ENCODE data around the gene CCDC159.
"Not testable (repeated sequence)": the region's sequence is repeated elsewhere in the genome, so short reads cannot be mapped to it uniquely, and the experiment has no call there.

Gene CCDC159

DNA sequence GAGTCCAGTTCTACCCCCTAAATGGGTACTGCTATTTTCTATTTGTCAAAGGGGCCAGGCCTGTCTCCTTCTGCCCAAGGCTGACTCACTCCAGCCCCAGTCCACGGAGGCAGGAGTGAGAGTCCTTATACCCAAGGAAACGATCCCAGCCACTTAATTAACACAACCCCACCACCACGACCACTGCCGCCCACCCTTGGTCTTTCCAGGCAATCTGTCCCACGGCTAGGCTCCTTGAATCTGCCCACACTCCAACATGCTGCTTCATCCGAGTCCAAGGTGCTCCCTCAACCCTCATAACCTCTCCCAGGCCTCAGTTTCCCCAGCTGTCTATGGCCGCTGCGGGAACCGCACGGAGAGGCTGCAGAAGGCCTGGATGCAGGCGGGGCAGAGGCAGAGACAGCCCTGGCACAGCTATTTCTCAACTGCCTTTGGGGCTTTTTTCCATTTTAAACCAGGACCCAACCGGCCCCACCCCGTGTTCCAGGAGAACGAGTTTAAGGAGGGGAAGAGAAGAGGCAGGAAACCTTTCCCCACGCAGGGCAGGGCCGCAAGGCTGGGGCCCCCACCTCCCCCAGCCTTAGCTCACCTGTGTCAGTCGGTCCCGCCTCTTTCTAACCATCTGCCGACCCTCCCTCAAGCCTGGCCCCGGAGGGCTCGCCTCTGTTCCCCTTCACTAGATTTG, 7.6 kb upstream of the CCDC159 start:
- TF ChIP-seq EZH2phosphoT487 (IDR thresholded peaks at IDR 0.05; ENCODE audit: borderline replicate concordance): no peak
- H3K9me3 ChIP-seq (ENCODE audit: insufficient read depth, low read depth, low read length): no peaks in the 10 kb centered on the region
- no peaks in the 10 kb centered on the region for H4K20me1 ChIP-seq (ENCODE audit: insufficient read depth, low read length, poor library complexity, severe bottlenecking)
- H3K36me3 ChIP-seq (ENCODE audit: insufficient read depth, low read length): no peaks in the 10 kb centered on the region
- peaks cover 27% of the 10 kb centered on the region for H3K4me1 ChIP-seq (ENCODE audit: insufficient read depth, low read length, poor library complexity, severe bottlenecking)
- peak overlapping the region; percentile 82 for H3K4me3 ChIP-seq (ENCODE audit: low read length, poor library complexity, severe bottlenecking)
- 0 out of 2 replicates have a peak, but pooled peaks cover 3% of the 10 kb centered on the region for H3F3A ChIP-seq (ENCODE audit: low read depth)
- H2AFZ ChIP-seq (ENCODE audit: low read length): peak overlapping the region; percentile 75; the same call in 1 of the 2 replicates
- peak overlapping the region; percentile 83 for H3K4me2 ChIP-seq (ENCODE audit: low read depth, low read length, poor library complexity, severe bottlenecking)
- peaks cover 11% of the 10 kb centered on the region; the same call in 1 of the 2 replicates for H3K79me2 ChIP-seq (ENCODE audit: insufficient read depth, low read length)
- no peaks in the 10 kb centered on the region for H3K27me3 ChIP-seq (ENCODE audit: insufficient read depth, low read length, poor library complexity, severe bottlenecking)
- H3K9ac ChIP-seq (ENCODE audit: low read depth, low read length, poor library complexity, severe bottlenecking): peak overlapping the region; percentile 91
- H3K9me2 ChIP-seq (replicated peaks; ENCODE audit: low read depth, low read length): no peaks in the 10 kb centered on the region

DNA sequence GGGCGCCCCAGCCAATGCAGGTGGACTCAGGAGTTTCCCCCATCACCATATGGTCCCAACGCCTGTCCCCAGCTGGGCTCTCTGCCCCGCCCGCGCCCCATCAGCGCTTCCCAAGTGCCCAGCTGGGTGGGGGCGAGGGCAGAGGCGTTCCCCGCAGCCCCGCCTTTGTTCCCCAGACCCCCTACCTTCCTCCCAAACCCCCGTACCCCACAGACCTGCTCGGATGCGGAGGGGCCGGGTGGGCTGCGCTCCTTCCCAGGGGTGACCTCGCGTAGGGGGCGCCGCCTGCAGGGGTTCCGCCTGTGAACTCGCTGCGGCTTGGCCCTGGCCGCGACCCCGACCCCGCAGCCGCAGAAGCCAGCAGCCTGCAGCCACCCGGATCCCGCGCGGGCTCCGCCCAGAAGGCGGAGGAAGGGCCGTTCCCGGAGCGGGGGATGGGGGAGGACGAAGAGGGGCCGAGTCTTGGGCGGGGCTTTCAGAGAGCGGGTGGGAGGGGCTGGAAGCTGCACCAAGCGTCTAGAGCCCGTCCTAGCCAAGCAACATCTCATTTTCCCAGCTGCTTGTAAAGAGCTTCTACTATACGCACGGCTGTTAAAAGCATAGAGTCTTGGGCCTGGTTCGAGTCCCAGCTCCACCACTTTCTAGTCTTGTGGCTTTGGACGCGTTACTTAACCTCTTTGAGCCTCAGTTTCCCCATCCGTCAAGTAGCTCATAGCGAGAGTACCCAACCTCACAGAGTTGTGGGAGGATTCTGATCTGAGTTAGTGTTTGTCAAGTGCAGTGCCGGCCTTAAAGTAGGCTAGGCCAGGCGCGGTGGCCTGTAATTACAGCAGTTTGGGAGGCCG, 6.8 kb upstream of the CCDC159 start, which contains the start of gene RAB3D:
TSS of gene RAB3D (minus strand) at position 404 of the 845 bp plus-strand sequence. CDS start 2,258 bp downstream, outside the sequence.
- H3K9me2 ChIP-seq (replicated peaks; ENCODE audit: low read depth, low read length): no peaks in the 10 kb centered on the region
- H3K4me3 ChIP-seq (ENCODE audit: low read length, poor library complexity, severe bottlenecking): peak within 1 kb of the TSS; percentile 82
- no peaks in the 10 kb centered on the region for H3K27me3 ChIP-seq (ENCODE audit: insufficient read depth, low read length, poor library complexity, severe bottlenecking)
- peak within 1 kb of the TSS; percentile 83 for H3K4me2 ChIP-seq (ENCODE audit: low read depth, low read length, poor library complexity, severe bottlenecking)
- peaks cover 11% of the 10 kb centered on the region; the same call in 1 of the 2 replicates for H3K79me2 ChIP-seq (ENCODE audit: insufficient read depth, low read length)
- H4K20me1 ChIP-seq (ENCODE audit: insufficient read depth, low read length, poor library complexity, severe bottlenecking): no peaks in the 10 kb centered on the region
- H3K9me3 ChIP-seq (ENCODE audit: insufficient read depth, low read depth, low read length): no peaks in the 10 kb centered on the region
- peaks cover 7% of the 10 kb centered on the region for H3F3A ChIP-seq (ENCODE audit: low read depth)
- H3K36me3 ChIP-seq (ENCODE audit: insufficient read depth, low read length): no peaks in the 10 kb centered on the region
- TF ChIP-seq, protein P1, sequence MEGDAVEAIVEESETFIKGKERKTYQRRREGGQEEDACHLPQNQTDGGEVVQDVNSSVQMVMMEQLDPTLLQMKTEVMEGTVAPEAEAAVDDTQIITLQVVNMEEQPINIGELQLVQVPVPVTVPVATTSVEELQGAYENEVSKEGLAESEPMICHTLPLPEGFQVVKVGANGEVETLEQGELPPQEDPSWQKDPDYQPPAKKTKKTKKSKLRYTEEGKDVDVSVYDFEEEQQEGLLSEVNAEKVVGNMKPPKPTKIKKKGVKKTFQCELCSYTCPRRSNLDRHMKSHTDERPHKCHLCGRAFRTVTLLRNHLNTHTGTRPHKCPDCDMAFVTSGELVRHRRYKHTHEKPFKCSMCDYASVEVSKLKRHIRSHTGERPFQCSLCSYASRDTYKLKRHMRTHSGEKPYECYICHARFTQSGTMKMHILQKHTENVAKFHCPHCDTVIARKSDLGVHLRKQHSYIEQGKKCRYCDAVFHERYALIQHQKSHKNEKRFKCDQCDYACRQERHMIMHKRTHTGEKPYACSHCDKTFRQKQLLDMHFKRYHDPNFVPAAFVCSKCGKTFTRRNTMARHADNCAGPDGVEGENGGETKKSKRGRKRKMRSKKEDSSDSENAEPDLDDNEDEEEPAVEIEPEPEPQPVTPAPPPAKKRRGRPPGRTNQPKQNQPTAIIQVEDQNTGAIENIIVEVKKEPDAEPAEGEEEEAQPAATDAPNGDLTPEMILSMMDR (conservative IDR thresholded peaks at IDR 0.05; ENCODE audit: low read length): no peak
- TF ChIP-seq EZH2phosphoT487 (IDR thresholded peaks at IDR 0.05; ENCODE audit: borderline replicate concordance): no peak
- peaks cover 33% of the 10 kb centered on the region for H3K4me1 ChIP-seq (ENCODE audit: insufficient read depth, low read length, poor library complexity, severe bottlenecking)
- peak within 1 kb of the TSS; percentile 91 for H3K9ac ChIP-seq (ENCODE audit: low read depth, low read length, poor library complexity, severe bottlenecking)
- H2AFZ ChIP-seq (ENCODE audit: low read length): peak within 1 kb of the TSS; percentile 92

DNA sequence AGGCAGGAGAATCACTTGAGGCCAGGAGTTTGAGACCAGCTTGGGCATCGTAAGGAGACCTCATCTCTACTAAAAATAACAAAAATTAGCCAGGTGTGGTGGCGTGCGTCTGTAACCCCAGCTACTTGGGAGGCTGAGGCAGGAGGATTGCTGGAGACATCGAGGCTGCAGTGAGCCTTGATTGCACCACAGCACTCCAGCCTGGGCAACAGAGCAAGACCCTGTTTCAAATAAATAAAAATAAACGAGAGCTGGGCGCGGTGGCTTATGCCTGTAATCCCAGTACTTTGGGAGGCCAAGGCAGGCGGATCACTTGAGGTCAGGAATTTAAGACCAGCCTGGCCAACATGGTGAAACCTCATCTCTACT, 6.2 kb upstream of the CCDC159 start:
- not testable (repeated sequence) for H3K9me2 ChIP-seq (replicated peaks; ENCODE audit: low read depth, low read length); H3K9me3 ChIP-seq (ENCODE audit: insufficient read depth, low read depth, low read length); H3K36me3 ChIP-seq (ENCODE audit: insufficient read depth, low read length); H3F3A ChIP-seq (ENCODE audit: low read depth); H4K20me1 ChIP-seq (ENCODE audit: insufficient read depth, low read length, poor library complexity, severe bottlenecking); H3K27me3 ChIP-seq (ENCODE audit: insufficient read depth, low read length, poor library complexity, severe bottlenecking)
- H2AFZ ChIP-seq (ENCODE audit: low read length): peak overlapping the region; percentile 92
- H3K4me2 ChIP-seq (ENCODE audit: low read depth, low read length, poor library complexity, severe bottlenecking): peak overlapping the region; percentile 83
- H3K79me2 ChIP-seq (ENCODE audit: insufficient read depth, low read length): peaks cover 12% of the 10 kb centered on the region; the same call in 1 of the 2 replicates
- peak overlapping the region; percentile 82 for H3K4me3 ChIP-seq (ENCODE audit: low read length, poor library complexity, severe bottlenecking)
- H3K4me1 ChIP-seq (ENCODE audit: insufficient read depth, low read length, poor library complexity, severe bottlenecking): peaks cover 37% of the 10 kb centered on the region
- peak overlapping the region; percentile 91 for H3K9ac ChIP-seq (ENCODE audit: low read depth, low read length, poor library complexity, severe bottlenecking)

DNA sequence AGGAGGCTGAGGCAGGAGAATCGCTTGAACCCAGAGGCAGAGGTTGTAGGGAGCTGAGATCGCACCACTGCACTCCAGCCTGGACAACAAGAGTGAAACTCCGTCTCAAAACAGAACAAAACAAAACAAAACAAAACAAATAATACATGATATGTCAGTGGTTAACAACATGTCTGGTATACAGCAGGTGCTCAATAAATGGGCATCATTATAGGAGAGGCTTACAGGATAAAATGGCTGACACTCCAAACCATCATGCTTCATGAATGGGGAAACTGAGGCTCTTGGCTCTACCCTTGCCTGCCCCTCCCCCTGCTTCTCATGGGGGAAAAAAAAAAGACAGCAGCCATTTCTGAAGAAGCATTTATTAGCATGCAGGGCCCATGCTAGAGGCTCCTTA, 3.9 kb upstream of the CCDC159 start:
- Histone ChIP-seq H3K9me2 (replicated peaks; ENCODE audit: low read depth, low read length) (no peaks in the 10 kb centered on the region), H2AFZ (ENCODE audit: low read length) (no peak overlapping the region), H3K4me3 (ENCODE audit: low read length, poor library complexity, severe bottlenecking) (no peak overlapping the region), H3K9me3 (ENCODE audit: insufficient read depth, low read depth, low read length) (no peaks in the 10 kb centered on the region), H3K79me2 (ENCODE audit: insufficient read depth, low read length) (peaks cover 18% of the 10 kb centered on the region; the same call in 1 of the 2 replicates), H3K4me1 (ENCODE audit: insufficient read depth, low read length, poor library complexity, severe bottlenecking) (peaks cover 47% of the 10 kb centered on the region), H4K20me1 (ENCODE audit: insufficient read depth, low read length, poor library complexity, severe bottlenecking) (no peaks in the 10 kb centered on the region), H3K9ac (ENCODE audit: low read depth, low read length, poor library complexity, severe bottlenecking) (no peak overlapping the region), H3K4me2 (ENCODE audit: low read depth, low read length, poor library complexity, severe bottlenecking) (no peak overlapping the region), H3F3A (ENCODE audit: low read depth) (peaks cover 8% of the 10 kb centered on the region), H3K36me3 (ENCODE audit: insufficient read depth, low read length) (no peaks in the 10 kb centered on the region), H3K27me3 (ENCODE audit: insufficient read depth, low read length, poor library complexity, severe bottlenecking) (no peaks in the 10 kb centered on the region)
- no peak for TF ChIP-seq EZH2phosphoT487 (IDR thresholded peaks at IDR 0.05; ENCODE audit: borderline replicate concordance)
- TF ChIP-seq, protein P1 (conservative IDR thresholded peaks at IDR 0.05; ENCODE audit: low read length): no peak
